NCI-H1105 treated with DMSO at 0.1 percent for 48 hours (cell line): ENCODE results near the gene BLNK.
"Not testable (repeated sequence)": the region's sequence is repeated elsewhere in the genome, so short reads cannot be mapped to it uniquely, and the experiment has no call there.

Source experiments
- DNase-seq: peaks from one replicate; lab custom pipeline; 2025; lab: John Stamatoyannopoulos, UW

Gene BLNK

GRCh38 chr10:96225119-96225518 lies 46.2 kb downstream of the BLNK start:
- no peak for DNase-seq

GRCh38 chr10:96222908-96223307 lies 48.5 kb downstream of the BLNK start:
- no peak for DNase-seq

GRCh38 chr10:96222441-96222840 lies 48.9 kb downstream of the BLNK start:
- no peak for DNase-seq

- no peak for DNase-seq
Measured at GRCh38 chr10:96218826-96219225, 52.5 kb downstream of the BLNK start.

- no peak for DNase-seq
Measured at GRCh38 chr10:96217711-96218110, 53.7 kb downstream of the BLNK start.

- no peak for DNase-seq
Measured at GRCh38 chr10:96216775-96217174, 54.6 kb downstream of the BLNK start.

GRCh38 chr10:96212911-96213310 lies 58.5 kb downstream of the BLNK start:
- no peak for DNase-seq

GRCh38 chr10:96211764-96212163 lies 59.6 kb downstream of the BLNK start:
- no peak for DNase-seq

- DNase-seq = no peak
Measured at GRCh38 chr10:96208946-96209345, 62.4 kb downstream of the BLNK start.

- no peak for DNase-seq
Measured at GRCh38 chr10:96208271-96208670, 63.1 kb downstream of the BLNK start.

- no peak for DNase-seq
Measured at GRCh38 chr10:96205580-96205979, 65.8 kb downstream of the BLNK start.

- no peak for DNase-seq
Measured at GRCh38 chr10:96201525-96201924, 69.8 kb downstream of the BLNK start.

GRCh38 chr10:96189505-96189904 lies 81.9 kb downstream of the BLNK start:
- DNase-seq = not testable (repeated sequence)

- no peak for DNase-seq
Measured at GRCh38 chr10:96188916-96189315, 82.5 kb downstream of the BLNK start.

GRCh38 chr10:96188421-96188820 lies 82.9 kb downstream of the BLNK start:
- no peak for DNase-seq

GRCh38 chr10:96176985-96177384 lies 94.4 kb downstream of the BLNK start:
- no peak for DNase-seq

GRCh38 chr10:96172666-96173065 lies 98.7 kb downstream of the BLNK start:
- no peak for DNase-seq

- no peak for DNase-seq
Measured at GRCh38 chr10:96170230-96170629, 101.1 kb downstream of the BLNK start.

- DNase-seq = no peak
Measured at GRCh38 chr10:96168546-96168945, 102.8 kb downstream of the BLNK start.

- no peak for DNase-seq
Measured at GRCh38 chr10:96165726-96166125, 105.6 kb downstream of the BLNK start.

GRCh38 chr10:96153070-96153469 lies 118.3 kb downstream of the BLNK start:
- DNase-seq = no peak

GRCh38 chr10:96152437-96152836 lies 118.9 kb downstream of the BLNK start:
- DNase-seq = no peak
